GM18861 (cell line): Measurements from ENCODE around the gene BCLAF1.
"Not testable (repeated sequence)": the region's sequence is repeated elsewhere in the genome, so short reads cannot be mapped to it uniquely, and the experiment has no call there.

Experiments
- ATAC-seq: cut with Tn5 transposase; IDR thresholded peaks from one replicate; pipeline ENCODE4 v1.9.1; 2021; ENCODE audit not compliant: unreplicated experiment

The BCLAF1 gene

GRCh38 chr6:136309171-136309570 lies 19.5 kb upstream of the BCLAF1 start:
- ATAC-seq = no peak

GRCh38 chr6:136308469-136308868 lies 18.8 kb upstream of the BCLAF1 start:
- ATAC-seq = not testable (repeated sequence)

GRCh38 chr6:136307351-136307750 lies 17.7 kb upstream of the BCLAF1 start:
- no peak for ATAC-seq

- no peak for ATAC-seq
Observed at GRCh38 chr6:136306466-136306865, 16.8 kb upstream of the BCLAF1 start.

GRCh38 chr6:136304410-136304809 lies 14.8 kb upstream of the BCLAF1 start:
- no peak for ATAC-seq

GRCh38 chr6:136303516-136303915 lies 13.9 kb upstream of the BCLAF1 start:
- no peak for ATAC-seq

GRCh38 chr6:136294621-136295020 lies 5.0 kb upstream of the BCLAF1 start:
- ATAC-seq = no peak

GRCh38 chr6:136290410-136291010 lies 864 bp upstream of the BCLAF1 start:
- peak; percentile 21 for ATAC-seq

GRCh38 chr6:136289327-136289578 lies 393 bp downstream of the BCLAF1 start:
- ATAC-seq = peak; percentile 31

- peak; percentile 24 for ATAC-seq
Observed at GRCh38 chr6:136288566-136289326, 900 bp downstream of the BCLAF1 start.

- no peak for ATAC-seq
Observed at GRCh38 chr6:136284909-136285308, 4.7 kb downstream of the BCLAF1 start.

GRCh38 chr6:136282906-136283305 lies 6.7 kb downstream of the BCLAF1 start:
- ATAC-seq = no peak

GRCh38 chr6:136280032-136280609 lies 9.5 kb downstream of the BCLAF1 start:
- no peak for ATAC-seq

GRCh38 chr6:136274062-136274461 lies 15.6 kb downstream of the BCLAF1 start:
- no peak for ATAC-seq

- no peak for ATAC-seq
Observed at GRCh38 chr6:136265101-136265500, 24.5 kb downstream of the BCLAF1 start.

- no peak for ATAC-seq
Observed at GRCh38 chr6:136262940-136263339, 26.7 kb downstream of the BCLAF1 start.

- no peak for ATAC-seq
Observed at GRCh38 chr6:136254851-136255466, 34.7 kb downstream of the BCLAF1 start.

GRCh38 chr6:136253734-136254133 lies 35.9 kb downstream of the BCLAF1 start:
- no peak for ATAC-seq

- ATAC-seq = no peak
Observed at GRCh38 chr6:136252441-136252840, 37.2 kb downstream of the BCLAF1 start.

- no peak for ATAC-seq
Observed at GRCh38 chr6:136251394-136251793, 38.3 kb downstream of the BCLAF1 start.

GRCh38 chr6:136250686-136251008 lies 39.0 kb downstream of the BCLAF1 start:
- no peak for ATAC-seq
